Tibial artery (tissue), 4 donors: ENCODE results near the gene FARSB.

Source experiments
- DNase-seq, 2 donors: peaks; one replicate each; pipeline ENCODE4 v3.0.0-alpha.2; 2019
- H3K27ac ChIP-seq, 2 donors: fragments of 200-600 bp; sonication (generic) in 1 of 2; 1 replicate in 1 of 2; 2 replicates in 1 of 2; pipeline ENCODE4 v1.5.1; 2018 to 2019; ENCODE audit warnings: mild to moderate bottlenecking in 1 of 2
- H3K27me3 ChIP-seq, 2 donors: fragments of 200-600 bp; sonication (generic) in 1 of 2; one replicate each; pipeline versions ENCODE4 v1.5.1 to v1.6.0; 2016 to 2019
- H3K36me3 ChIP-seq, 3 donors: fragments of 200-600 bp; sonication (generic) in 2 of 3; one replicate each; pipeline ENCODE4 v1.5.1; 2016 to 2019; ENCODE audit warnings: mild to moderate bottlenecking in 2 of 3
- H3K4me1 ChIP-seq, 4 donors: fragments of 200-600 bp; sonication (generic) in 2 of 4; 1 replicate in 3 of 4; 2 replicates in 1 of 4; pipeline ENCODE4 v1.5.1; 2016 to 2019
- H3K4me3 ChIP-seq, 2 donors: fragments of 200-600 bp; sonication (generic) in 1 of 2; 1 replicate in 1 of 2; 2 replicates in 1 of 2; pipeline ENCODE4 v1.5.1; 2018 to 2019; ENCODE audit warnings: mild to moderate bottlenecking in 2 of 2
- H3K9me3 ChIP-seq, 3 donors: fragments of 200-600 bp; sonication (generic) in 1 of 3; one replicate each; pipeline ENCODE4 v1.5.1; 2016 to 2019
- intact Hi-C: fragments of 100-400 bp; cut with DNase I; formaldehyde crosslinking; loops from one replicate; pipeline ENCODE4 v1.15.0; 2023; ENCODE audit warnings: low total_unique reads
- TF ChIP-seq, protein P1 (sequence below), 2 experiments: fragments of 200-600 bp in 1 of 2; fragments of 450-650 bp in 1 of 2; IDR thresholded peaks; one replicate each; pipeline ENCODE4 v1.5.1; 2017 to 2019; ENCODE audit warnings: antibody characterized with exemption in 2 of 2, mild to moderate bottlenecking in 1 of 2, moderate library complexity in 1 of 2

Gene FARSB

GRCh38 chr2:222604749-222605515, 51.0 kb downstream of the FARSB start:
- Histone ChIP-seq H3K36me3 (peaks cover under 1 to 11% (median 5%) of the 10 kb centered on the region in 3 donors), H3K4me3 (no peak overlapping the region), H3K4me1 (peaks cover 0 to 9% (median 3%) of the 10 kb centered on the region in 4 donors), H3K27me3 (no peaks in the 10 kb centered on the region), H3K9me3 (no peaks in the 10 kb centered on the region), H3K27ac (no peak overlapping the region)
- intact Hi-C loops = no loop called here
- TF ChIP-seq, protein P1, sequence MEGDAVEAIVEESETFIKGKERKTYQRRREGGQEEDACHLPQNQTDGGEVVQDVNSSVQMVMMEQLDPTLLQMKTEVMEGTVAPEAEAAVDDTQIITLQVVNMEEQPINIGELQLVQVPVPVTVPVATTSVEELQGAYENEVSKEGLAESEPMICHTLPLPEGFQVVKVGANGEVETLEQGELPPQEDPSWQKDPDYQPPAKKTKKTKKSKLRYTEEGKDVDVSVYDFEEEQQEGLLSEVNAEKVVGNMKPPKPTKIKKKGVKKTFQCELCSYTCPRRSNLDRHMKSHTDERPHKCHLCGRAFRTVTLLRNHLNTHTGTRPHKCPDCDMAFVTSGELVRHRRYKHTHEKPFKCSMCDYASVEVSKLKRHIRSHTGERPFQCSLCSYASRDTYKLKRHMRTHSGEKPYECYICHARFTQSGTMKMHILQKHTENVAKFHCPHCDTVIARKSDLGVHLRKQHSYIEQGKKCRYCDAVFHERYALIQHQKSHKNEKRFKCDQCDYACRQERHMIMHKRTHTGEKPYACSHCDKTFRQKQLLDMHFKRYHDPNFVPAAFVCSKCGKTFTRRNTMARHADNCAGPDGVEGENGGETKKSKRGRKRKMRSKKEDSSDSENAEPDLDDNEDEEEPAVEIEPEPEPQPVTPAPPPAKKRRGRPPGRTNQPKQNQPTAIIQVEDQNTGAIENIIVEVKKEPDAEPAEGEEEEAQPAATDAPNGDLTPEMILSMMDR (IDR thresholded peaks at IDR 0.05) = no peak
- no peak for DNase-seq

- intact Hi-C loops = no loop called here
- TF ChIP-seq, protein P1 (IDR thresholded peaks at IDR 0.05) = no peak
- Histone ChIP-seq H3K9me3 (no peaks in the 10 kb centered on the region), H3K4me3 (no peak overlapping the region), H3K27me3 (no peaks in the 10 kb centered on the region), H3K4me1 (no peaks in the 10 kb centered on the region), H3K27ac (no peak overlapping the region), H3K36me3 (peaks cover 9 to 20% (median 15%) of the 10 kb centered on the region in 3 donors)
- DNase-seq = no peak
Observed at GRCh38 chr2:222603501-222603900, 52.4 kb downstream of the FARSB start.

DNA sequence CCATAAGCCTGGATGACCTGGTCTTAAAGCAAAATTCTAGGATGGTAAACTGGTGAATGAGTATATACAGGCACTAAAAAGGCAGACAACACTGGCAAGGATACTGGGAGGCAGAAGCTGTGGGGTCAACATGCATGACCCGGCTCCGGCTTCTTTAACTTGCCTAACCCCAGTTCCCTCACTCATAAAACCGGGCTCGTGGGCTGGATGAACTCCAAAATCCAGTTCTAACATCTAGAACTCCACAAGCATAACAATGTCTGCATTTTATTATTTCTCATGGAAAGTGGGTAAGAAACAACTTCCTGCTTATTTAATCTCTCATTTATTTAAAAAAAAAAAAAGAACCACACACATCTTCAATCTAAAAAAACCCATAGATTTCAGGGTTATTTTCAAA, 57.3 kb downstream of the FARSB start:
- Histone ChIP-seq H3K9me3 (no peaks in the 10 kb centered on the region), H3K4me1 (no peaks in the 10 kb centered on the region), H3K4me3 (no peak overlapping the region), H3K27me3 (no peaks in the 10 kb centered on the region), H3K27ac (no peak overlapping the region), H3K36me3 (peaks cover 19 to 34% (median 23%) of the 10 kb centered on the region in 3 donors)
- intact Hi-C loops = no loop called here
- TF ChIP-seq, protein P1 (IDR thresholded peaks at IDR 0.05) = no peak
- DNase-seq = no peak

DNA sequence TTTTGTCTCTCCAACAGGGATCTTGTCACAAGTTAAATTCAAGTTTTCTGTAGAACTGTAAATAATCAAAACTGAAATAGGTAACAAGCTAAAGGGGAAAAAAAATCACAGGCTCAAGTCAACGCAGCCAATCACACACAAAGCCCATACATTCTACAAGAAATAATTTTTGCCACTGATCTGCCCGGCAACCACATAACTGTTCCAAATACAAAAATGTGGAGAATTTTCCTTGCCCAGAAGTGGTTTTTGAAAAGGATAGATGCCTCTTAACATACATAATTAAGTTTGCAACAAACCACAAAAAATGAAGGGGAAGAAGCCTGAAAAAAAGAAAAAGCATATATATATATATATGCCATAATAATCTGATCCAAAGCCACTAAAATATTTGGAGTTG, 60.3 kb downstream of the FARSB start:
- intact Hi-C loops = no loop called here

DNA sequence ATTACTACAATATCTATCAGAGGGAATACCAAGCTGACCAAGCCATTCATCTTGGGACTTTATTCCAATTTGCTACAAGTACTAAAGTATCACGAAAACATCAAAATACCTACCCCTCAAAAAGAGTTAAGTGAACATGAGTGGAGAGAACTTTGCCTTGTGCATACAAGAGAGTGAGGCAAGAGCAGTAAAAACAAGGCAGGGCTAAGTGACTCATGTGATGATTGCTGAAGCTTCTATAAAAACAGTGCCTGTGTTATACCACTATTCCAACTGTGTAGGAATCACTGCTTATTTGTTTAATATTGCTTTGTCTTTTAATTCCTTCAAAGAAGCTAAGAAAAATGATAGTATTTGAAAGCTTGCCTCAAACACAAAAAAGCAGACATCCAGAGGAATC, 61.2 kb downstream of the FARSB start:
- no peaks in the 10 kb centered on the region for H3K4me1 ChIP-seq
- H3K4me3 ChIP-seq = no peak overlapping the region
- H3K27ac ChIP-seq = no peak overlapping the region
- no peaks in the 10 kb centered on the region for H3K9me3 ChIP-seq
- H3K27me3 ChIP-seq = no peaks in the 10 kb centered on the region
- no peak for DNase-seq
- peaks cover 22 to 44% (median 34%) of the 10 kb centered on the region in 3 donors for H3K36me3 ChIP-seq
- intact Hi-C loops = no loop called here
- TF ChIP-seq, protein P1 (IDR thresholded peaks at IDR 0.05) = no peak

More for the DNA sequence above, 60.3 kb downstream of the FARSB start:
- no peak for DNase-seq
- H3K4me1 ChIP-seq = no peaks in the 10 kb centered on the region
- H3K9me3 ChIP-seq = no peaks in the 10 kb centered on the region
- H3K27ac ChIP-seq = no peak overlapping the region
- H3K27me3 ChIP-seq = no peaks in the 10 kb centered on the region
- TF ChIP-seq, protein P1 (IDR thresholded peaks at IDR 0.05) = no peak
- H3K36me3 ChIP-seq = peaks cover 24 to 47% (median 30%) of the 10 kb centered on the region in 3 donors
- no peak overlapping the region for H3K4me3 ChIP-seq
